ENCODE data around the gene CEACAM5. TPM values are rescaled to one million over a fixed set of nuclear protein-coding genes. Genes with fewer than 3 reads are reported as not detected.
A peak's percentile ranks its signal among the peaks of the same experiment; 100 is the strongest.

CEACAM5 gene
- total RNA-seq, 2 donors from 2014 or later: 0.32 to 3.4 TPM

DNA sequence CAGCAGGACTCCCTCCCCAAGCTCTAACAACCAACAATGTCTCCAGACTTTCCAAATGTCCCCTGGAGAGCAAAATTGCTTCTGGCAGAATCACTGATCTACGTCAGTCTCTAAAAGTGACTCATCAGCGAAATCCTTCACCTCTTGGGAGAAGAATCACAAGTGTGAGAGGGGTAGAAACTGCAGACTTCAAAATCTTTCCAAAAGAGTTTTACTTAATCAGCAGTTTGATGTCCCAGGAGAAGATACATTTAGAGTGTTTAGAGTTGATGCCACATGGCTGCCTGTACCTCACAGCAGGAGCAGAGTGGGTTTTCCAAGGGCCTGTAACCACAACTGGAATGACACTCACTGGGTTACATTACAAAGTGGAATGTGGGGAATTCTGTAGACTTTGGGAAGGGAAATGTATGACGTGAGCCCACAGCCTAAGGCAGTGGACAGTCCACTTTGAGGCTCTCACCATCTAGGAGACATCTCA, 6.2 kb upstream of the CEACAM5 start:
- Histone ChIP-seq H3K36me3 (no peaks in the 10 kb centered on the region), H3K27me3 (replicated peaks; ENCODE audit: insufficient read depth) (peaks cover 22% of the 10 kb centered on the region), H3K4me3 (no peak overlapping the region), H3K4me1 (replicated peaks) (no peaks in the 10 kb centered on the region), H3K27ac (no peak overlapping the region), H3K9me3 (no peaks in the 10 kb centered on the region)
- TF ChIP-seq POLR2AphosphoS5 (IDR thresholded peaks at IDR 0.05): no peak
- no peak for TF ChIP-seq POLR2A (IDR thresholded peaks at IDR 0.05)
- TF ChIP-seq, protein P1, sequence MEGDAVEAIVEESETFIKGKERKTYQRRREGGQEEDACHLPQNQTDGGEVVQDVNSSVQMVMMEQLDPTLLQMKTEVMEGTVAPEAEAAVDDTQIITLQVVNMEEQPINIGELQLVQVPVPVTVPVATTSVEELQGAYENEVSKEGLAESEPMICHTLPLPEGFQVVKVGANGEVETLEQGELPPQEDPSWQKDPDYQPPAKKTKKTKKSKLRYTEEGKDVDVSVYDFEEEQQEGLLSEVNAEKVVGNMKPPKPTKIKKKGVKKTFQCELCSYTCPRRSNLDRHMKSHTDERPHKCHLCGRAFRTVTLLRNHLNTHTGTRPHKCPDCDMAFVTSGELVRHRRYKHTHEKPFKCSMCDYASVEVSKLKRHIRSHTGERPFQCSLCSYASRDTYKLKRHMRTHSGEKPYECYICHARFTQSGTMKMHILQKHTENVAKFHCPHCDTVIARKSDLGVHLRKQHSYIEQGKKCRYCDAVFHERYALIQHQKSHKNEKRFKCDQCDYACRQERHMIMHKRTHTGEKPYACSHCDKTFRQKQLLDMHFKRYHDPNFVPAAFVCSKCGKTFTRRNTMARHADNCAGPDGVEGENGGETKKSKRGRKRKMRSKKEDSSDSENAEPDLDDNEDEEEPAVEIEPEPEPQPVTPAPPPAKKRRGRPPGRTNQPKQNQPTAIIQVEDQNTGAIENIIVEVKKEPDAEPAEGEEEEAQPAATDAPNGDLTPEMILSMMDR (IDR thresholded peaks at IDR 0.05): no peak
- intact Hi-C loops (cut with DNase I): no loop called here
- no peak for DNase-seq (ENCODE audit: low spot score)
- WGBS: 64% methylated on average over 3 of the region's 3 CpGs

DNA sequence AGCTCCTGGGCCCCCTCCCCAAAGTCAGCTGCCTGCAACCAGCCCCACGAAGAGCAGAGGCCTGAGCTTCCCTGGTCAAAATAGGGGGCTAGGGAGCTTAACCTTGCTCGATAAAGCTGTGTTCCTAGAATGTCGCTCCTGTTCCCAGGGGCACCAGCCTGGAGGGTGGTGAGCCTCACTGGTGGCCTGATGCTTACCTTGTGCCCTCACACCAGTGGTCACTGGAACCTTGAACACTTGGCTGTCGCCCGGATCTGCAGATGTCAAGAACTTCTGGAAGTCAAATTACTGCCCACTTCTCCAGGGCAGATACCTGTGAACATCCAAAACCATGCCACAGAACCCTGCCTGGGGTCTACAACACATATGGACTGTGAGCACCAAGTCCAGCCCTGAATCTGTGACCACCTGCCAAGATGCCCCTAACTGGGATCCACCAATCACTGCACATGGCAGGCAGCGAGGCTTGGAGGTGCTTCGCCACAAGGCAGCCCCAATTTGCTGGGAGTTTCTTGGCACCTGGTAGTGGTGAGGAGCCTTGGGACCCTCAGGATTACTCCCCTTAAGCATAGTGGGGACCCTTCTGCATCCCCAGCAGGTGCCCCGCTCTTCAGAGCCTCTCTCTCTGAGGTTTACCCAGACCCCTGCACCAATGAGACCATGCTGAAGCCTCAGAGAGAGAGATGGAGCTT, 4.7 kb upstream of the CEACAM5 start:
- no peaks in the 10 kb centered on the region for H3K9me3 ChIP-seq
- no peaks in the 10 kb centered on the region for H3K36me3 ChIP-seq
- no peak for TF ChIP-seq POLR2A (IDR thresholded peaks at IDR 0.05)
- TF ChIP-seq, protein P1 (IDR thresholded peaks at IDR 0.05): no peak
- TF ChIP-seq POLR2AphosphoS5 (IDR thresholded peaks at IDR 0.05): no peak
- H3K4me3 ChIP-seq: no peak overlapping the region
- intact Hi-C loops (cut with DNase I): no loop called here
- no peak overlapping the region for H3K27ac ChIP-seq
- WGBS: 72% methylated on average over 6 of the region's 8 CpGs
- no peak for DNase-seq (ENCODE audit: low spot score)
- peaks cover 24% of the 10 kb centered on the region for H3K27me3 ChIP-seq (replicated peaks; ENCODE audit: insufficient read depth)
- no peaks in the 10 kb centered on the region for H3K4me1 ChIP-seq (replicated peaks)

DNA sequence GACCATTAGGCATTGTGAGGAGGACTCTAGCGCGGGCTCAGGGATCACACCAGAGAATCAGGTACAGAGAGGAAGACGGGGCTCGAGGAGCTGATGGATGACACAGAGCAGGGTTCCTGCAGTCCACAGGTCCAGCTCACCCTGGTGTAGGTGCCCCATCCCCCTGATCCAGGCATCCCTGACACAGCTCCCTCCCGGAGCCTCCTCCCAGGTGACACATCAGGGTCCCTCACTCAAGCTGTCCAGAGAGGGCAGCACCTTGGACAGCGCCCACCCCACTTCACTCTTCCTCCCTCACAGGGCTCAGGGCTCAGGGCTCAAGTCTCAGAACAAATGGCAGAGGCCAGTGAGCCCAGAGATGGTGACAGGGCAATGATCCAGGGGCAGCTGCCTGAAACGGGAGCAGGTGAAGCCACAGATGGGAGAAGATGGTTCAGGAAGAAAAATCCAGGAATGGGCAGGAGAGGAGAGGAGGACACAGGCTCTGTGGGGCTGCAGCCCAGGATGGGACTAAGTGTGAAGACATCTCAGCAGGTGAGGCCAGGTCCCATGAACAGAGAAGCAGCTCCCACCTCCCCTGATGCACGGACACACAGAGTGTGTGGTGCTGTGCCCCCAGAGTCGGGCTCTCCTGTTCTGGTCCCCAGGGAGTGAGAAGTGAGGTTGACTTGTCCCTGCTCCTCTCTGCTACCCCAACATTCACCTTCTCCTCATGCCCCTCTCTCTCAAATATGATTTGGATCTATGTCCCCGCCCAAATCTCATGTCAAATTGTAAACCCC, 2.8 kb upstream of the CEACAM5 start:
- DNase-seq (ENCODE audit: low spot score): no peak
- Histone ChIP-seq H3K4me3 (no peak overlapping the region), H3K27ac (no peak overlapping the region), H3K4me1 (replicated peaks) (no peaks in the 10 kb centered on the region), H3K36me3 (no peaks in the 10 kb centered on the region), H3K9me3 (no peaks in the 10 kb centered on the region), H3K27me3 (replicated peaks; ENCODE audit: insufficient read depth) (peaks cover 24% of the 10 kb centered on the region)
- intact Hi-C loops (cut with DNase I): no loop called here
- TF ChIP-seq POLR2AphosphoS5 (IDR thresholded peaks at IDR 0.05) (no peak), POLR2A (IDR thresholded peaks at IDR 0.05) (no peak)
- TF ChIP-seq, protein P1 (IDR thresholded peaks at IDR 0.05): no peak
- 37% methylated on average over 10 of the region's 10 CpGs for WGBS

DNA sequence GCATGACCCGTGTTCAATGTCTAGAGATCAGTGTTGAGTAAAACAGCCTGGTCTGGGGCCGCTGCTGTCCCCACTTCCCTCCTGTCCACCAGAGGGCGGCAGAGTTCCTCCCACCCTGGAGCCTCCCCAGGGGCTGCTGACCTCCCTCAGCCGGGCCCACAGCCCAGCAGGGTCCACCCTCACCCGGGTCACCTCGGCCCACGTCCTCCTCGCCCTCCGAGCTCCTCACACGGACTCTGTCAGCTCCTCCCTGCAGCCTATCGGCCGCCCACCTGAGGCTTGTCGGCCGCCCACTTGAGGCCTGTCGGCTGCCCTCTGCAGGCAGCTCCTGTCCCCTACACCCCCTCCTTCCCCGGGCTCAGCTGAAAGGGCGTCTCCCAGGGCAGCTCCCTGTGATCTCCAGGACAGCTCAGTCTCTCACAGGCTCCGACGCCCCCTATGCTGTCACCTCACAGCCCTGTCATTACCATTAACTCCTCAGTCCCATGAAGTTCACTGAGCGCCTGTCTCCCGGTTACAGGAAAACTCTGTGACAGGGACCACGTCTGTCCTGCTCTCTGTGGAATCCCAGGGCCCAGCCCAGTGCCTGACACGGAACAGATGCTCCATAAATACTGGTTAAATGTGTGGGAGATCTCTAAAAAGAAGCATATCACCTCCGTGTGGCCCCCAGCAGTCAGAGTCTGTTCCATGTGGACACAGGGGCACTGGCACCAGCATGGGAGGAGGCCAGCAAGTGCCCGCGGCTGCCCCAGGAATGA, 1.5 kb upstream of the CEACAM5 start:
- 18% methylated on average over 26 of the region's 26 CpGs for WGBS
- Histone ChIP-seq H3K9me3 (no peaks in the 10 kb centered on the region), H3K27ac (no peak overlapping the region), H3K27me3 (replicated peaks; ENCODE audit: insufficient read depth) (peaks cover 15% of the 10 kb centered on the region), H3K4me1 (replicated peaks) (no peaks in the 10 kb centered on the region), H3K4me3 (no peak overlapping the region), H3K36me3 (no peaks in the 10 kb centered on the region)
- peak; percentile 48 for DNase-seq (ENCODE audit: low spot score)
- intact Hi-C loops (cut with DNase I): no loop called here
- TF ChIP-seq POLR2A (IDR thresholded peaks at IDR 0.05): no peak
- no peak for TF ChIP-seq POLR2AphosphoS5 (IDR thresholded peaks at IDR 0.05)
- TF ChIP-seq, protein P1 (IDR thresholded peaks at IDR 0.05): peak; percentile 45 to 98 (median 78)
